ENCODE results near the gene CRPPA.

GRCh38 chr7:16446508-16446907 lies 25.2 kb upstream of the CRPPA start:
- TF ChIP-seq, protein P1, sequence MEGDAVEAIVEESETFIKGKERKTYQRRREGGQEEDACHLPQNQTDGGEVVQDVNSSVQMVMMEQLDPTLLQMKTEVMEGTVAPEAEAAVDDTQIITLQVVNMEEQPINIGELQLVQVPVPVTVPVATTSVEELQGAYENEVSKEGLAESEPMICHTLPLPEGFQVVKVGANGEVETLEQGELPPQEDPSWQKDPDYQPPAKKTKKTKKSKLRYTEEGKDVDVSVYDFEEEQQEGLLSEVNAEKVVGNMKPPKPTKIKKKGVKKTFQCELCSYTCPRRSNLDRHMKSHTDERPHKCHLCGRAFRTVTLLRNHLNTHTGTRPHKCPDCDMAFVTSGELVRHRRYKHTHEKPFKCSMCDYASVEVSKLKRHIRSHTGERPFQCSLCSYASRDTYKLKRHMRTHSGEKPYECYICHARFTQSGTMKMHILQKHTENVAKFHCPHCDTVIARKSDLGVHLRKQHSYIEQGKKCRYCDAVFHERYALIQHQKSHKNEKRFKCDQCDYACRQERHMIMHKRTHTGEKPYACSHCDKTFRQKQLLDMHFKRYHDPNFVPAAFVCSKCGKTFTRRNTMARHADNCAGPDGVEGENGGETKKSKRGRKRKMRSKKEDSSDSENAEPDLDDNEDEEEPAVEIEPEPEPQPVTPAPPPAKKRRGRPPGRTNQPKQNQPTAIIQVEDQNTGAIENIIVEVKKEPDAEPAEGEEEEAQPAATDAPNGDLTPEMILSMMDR (IDR thresholded peaks at IDR 0.05), result no peak
- no peak for TF ChIP-seq POLR2A (IDR thresholded peaks at IDR 0.05)
